IPS-NIHi11 (cell line): Measurements from ENCODE around the gene WDR35.

ENCODE experiments used
- DNase-seq: peaks from one replicate; pipeline ENCODE4 v3.0.0; 2012; ENCODE audit warnings: mixed read lengths, low spot score

WDR35 gene

DNA sequence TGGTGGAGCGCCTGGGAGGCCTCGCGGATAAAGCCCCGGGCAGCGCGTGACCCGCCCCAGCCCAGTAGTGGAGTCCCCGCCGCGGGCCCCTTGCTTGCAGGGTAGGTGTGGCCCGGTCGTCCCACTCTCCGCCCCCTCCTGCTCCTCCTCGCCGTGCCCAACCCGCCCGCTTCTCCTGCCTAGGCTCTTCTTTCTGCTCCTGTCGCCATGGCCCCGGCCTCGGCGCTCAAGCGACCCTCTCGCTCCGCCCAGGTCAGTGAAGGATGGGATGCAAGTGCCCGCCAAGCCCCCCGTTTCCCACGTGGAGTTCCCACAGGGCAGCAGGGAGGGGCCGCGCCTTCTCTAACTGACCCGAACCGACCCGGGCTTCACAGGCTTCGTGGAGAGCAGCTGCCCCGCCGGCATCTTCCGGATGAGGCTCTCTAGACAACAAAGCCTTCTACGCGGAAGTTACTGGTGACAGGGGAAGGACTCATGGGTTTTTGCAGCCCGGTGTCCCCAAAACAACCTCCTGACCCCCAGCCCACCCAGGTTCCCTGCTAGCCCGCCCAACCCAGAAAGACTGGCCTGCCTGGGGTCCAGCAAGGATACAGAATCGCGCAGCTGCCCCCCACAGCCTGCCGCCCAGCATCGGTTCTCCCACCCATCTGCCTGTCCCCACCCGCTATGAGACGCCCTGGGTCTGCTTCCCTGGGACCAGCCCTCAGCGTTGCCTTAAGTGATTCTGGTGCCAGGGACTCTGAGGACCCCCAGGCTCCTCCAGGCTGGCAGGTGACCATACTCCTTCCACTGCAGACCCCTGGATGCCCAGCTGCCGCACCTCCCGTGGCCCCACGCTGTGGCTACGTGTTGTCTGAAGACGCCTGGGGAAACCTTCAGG is 121.0 kb downstream of the WDR35 start:
- peak; percentile 70 for DNase-seq

DNA sequence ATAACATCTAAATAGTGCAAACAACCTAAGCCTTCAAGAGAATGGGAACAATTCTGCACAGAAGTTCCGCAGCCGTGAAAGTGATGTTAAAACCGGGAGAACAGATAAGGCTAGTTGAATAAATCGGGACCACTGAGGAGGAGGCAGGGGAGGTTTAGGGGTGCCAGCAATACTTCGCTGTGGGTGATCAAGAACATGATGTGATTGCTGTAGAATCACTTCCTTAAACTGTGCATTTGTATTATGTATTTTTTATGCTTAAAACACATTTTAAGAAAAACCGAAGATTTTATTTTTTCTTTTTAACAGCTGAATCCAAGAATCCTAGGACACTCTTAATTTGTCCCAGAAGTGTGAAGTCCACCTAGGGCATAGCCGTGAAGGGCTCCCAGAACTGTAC is 121.7 kb downstream of the WDR35 start:
- DNase-seq, result no peak

DNA sequence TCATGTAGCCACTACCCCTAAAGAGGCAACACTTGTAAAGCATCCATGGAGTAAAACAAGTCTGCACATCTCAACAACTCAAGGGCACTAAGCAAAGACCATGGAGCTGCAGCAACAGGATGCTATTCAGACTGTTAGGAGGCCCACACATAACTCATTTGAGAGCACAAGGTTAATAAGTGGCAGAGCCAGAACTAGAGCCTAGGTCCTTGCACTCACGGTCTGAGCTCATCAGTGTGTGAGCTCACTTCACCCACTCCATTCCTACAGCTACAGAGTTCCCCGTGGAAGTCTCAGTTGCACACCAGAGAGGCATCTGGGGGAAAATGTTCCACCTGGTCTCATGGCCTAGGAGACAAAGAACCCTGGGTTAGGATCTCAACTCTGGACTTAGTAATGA is 123.1 kb downstream of the WDR35 start:
- DNase-seq, result no peak

DNA sequence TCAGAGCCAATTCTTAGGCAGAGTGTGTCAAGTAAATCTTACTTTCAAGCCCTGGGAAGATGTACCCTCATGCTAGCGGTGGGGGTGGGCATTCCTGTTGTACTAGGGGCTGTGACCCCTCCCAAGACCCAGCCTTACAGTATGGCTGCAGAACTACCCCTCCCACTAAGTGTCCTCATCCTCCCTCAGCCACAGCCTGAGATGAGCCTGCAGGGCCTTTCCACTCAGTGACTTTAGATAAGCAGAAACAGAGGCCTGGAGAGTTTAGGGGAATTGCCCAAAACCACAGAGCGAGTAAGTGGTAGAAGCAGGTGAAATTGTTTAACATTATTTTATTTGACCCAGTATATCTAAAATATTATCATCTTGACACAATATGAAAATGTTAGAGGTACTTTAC is 124.8 kb downstream of the WDR35 start:
- no peak for DNase-seq

DNA sequence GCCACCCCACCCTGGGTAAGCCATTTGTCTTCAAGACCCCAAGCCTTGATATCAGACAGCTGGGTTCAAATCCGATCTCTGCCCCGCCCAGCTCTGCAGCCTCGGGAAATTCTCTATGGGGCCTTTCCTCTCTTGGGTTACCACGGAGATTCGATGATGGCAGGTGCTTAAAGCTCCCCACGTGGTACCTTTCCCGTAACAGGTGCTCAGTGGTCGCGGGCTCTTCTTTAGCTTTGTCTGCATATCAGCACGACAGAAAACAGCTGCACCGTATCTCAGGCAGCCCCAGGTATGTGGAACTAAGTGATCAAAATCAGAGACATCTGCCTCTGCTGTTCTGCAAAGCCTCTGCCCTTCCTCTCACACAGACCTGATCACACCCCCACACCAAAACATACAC is 125.5 kb downstream of the WDR35 start:
- DNase-seq, result no peak

DNA sequence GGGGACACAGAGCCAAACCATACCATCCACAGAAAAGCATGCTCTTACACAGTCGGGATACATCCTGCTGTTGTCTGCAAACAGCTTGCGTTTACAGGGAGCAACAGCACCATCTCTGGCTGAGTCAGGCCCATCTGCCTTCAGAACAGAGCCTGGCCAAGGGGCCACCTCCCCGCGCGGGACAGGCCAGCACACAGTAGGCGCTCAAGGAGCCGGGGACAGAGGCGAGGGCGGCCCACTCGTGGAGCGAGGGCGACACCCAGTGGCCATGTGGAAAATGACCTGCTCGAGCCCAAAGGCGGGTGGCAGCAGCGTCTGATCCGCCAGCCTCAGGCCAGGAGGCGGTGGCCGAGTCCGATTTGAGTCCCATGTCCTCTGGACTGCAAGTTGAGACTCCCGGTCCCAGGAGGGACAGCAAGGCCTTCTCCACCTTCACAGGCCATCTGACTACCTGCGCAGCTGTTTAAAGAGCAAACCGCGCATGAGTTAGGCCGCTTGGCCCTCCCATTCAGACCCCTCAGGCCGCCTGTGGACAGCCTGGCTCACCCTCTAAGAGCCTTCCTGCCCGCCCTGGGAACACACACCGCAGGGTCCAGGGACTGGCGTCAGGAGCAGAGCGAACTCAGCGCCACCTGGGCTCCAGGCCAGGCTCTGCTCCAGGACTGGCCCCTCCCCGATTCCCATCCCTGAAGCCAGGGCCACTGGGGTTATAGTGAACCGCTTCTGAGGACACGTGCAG is 126.4 kb downstream of the WDR35 start:
- DNase-seq, result peak; percentile 87

DNA sequence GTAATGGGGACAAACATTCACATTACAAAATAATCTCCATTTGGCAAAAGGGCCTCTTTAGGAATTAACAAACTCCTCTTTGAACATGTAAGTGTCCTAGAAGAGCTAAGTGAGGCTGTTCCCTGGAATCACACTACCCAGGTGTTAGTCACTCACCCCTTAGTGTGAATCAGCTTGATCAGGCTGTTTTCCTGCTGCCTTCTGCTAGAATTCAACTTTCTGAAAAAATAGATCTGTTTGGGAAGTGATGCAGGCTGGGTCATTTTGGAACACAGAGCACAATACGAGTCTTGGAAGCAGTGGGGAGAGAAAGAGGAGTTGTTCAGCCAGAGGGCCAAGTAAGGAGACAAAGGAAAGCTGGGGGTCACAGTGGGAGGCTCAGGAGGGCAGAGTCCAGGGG is 128.1 kb downstream of the WDR35 start:
- no peak for DNase-seq
